B cell (primary cell): Measurements from ENCODE around the gene THUMPD1.
A peak's percentile ranks its signal among the peaks of the same experiment; 100 is the strongest.

Experiments used
- EZH2 ChIP-seq: IDR thresholded peaks from 2 replicates; pipeline ENCODE4 v1.6.1; 2012; ENCODE audit warnings: borderline replicate concordance, low read depth, mild to moderate bottlenecking, moderate library complexity, low read length; ENCODE audit not compliant: insufficient read depth, poor library complexity, severe bottlenecking
- TF ChIP-seq, protein P1 (sequence below): fragments of 200-600 bp; IDR thresholded peaks from one replicate; pipeline ENCODE4 v1.8.0; 2022; ENCODE audit warnings: antibody characterized with exemption, mild to moderate bottlenecking

DNA sequence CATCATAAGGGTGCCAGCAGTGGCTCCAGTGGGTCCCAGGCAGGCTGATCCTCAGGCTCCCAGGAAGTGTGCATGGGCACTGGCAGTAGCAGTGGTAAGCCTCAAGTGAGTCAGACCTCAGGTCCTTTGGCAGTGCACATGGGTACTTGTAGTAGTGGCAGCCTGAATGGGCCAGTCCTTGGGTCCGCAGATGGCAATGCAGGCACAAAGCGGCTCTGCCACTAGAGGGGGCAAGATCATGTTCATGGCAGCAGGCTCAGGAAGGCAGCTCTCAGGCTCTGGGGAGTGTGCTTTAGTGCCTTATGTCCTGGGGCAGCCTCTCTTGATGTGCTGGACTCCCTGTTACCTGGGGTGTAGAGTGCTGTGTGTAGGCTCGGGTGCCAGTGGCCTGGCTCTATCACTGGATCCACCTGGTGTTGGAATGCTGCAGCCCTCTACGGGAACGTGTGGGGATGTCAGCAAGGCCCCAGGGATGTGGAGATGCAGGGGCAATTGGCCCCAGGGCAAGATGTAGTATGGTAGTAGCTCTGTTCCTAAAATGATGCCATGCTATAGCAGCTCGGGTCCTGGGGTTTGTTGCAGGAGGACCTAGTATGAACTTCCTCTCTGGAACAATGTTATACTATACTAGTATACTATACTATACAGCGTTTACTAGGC is 33.2 kb upstream of the THUMPD1 start:
- TF ChIP-seq, protein P1, sequence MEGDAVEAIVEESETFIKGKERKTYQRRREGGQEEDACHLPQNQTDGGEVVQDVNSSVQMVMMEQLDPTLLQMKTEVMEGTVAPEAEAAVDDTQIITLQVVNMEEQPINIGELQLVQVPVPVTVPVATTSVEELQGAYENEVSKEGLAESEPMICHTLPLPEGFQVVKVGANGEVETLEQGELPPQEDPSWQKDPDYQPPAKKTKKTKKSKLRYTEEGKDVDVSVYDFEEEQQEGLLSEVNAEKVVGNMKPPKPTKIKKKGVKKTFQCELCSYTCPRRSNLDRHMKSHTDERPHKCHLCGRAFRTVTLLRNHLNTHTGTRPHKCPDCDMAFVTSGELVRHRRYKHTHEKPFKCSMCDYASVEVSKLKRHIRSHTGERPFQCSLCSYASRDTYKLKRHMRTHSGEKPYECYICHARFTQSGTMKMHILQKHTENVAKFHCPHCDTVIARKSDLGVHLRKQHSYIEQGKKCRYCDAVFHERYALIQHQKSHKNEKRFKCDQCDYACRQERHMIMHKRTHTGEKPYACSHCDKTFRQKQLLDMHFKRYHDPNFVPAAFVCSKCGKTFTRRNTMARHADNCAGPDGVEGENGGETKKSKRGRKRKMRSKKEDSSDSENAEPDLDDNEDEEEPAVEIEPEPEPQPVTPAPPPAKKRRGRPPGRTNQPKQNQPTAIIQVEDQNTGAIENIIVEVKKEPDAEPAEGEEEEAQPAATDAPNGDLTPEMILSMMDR, result peak; percentile 65
- no peak for TF ChIP-seq EZH2
